Activated CD4-positive, alpha-beta T cell treated with anti-CD3 and anti-CD28 coated beads for 36 hours (primary cell): ENCODE measurements around the gene PXDN. TPM values are rescaled to one million over a fixed set of nuclear protein-coding genes. Genes with fewer than 3 reads are reported as not detected.

Experiments
- ATAC-seq: fragments of 200-7000 bp; cut with Tn5 transposase; one replicate; pipeline ENCODE4 v1.10.0; 2021; ENCODE audit warnings: mild to moderate bottlenecking, moderate library complexity
- CTCF ChIA-PET: fragments of 350-600 bp; sonication (Branson Sonifier 250); formaldehyde crosslinking; loops from one replicate; lab custom pipeline; 2021; ENCODE audit warnings: antibody characterized with exemption; lab: Charles Lee
- POLR2A ChIA-PET: fragments of 350-600 bp; sonication (Branson Sonifier 250); formaldehyde crosslinking; loops from one replicate; lab custom pipeline; 2021; ENCODE audit warnings: antibody characterized with exemption, inconsistent platforms; lab: Charles Lee
- DNase-seq: peaks from one replicate; pipeline ENCODE4 v3.0.0-alpha.2; 2020
- H3K27ac Mint-ChIP-seq: one replicate; pipeline ENCODE4 v1.8.0; 2021; ENCODE audit warnings: mixed read lengths
- H3K27me3 Mint-ChIP-seq: one replicate; pipeline ENCODE4 v1.8.0; 2021; ENCODE audit warnings: mixed read lengths
- H3K36me3 Mint-ChIP-seq: one replicate; pipeline ENCODE4 v1.8.0; 2021; ENCODE audit warnings: low read depth, mixed read lengths
- H3K4me1 Mint-ChIP-seq: one replicate; pipeline ENCODE4 v1.8.0; 2021; ENCODE audit warnings: mixed read lengths
- H3K4me3 Mint-ChIP-seq: one replicate; pipeline ENCODE4 v1.8.0; 2021; ENCODE audit warnings: mild to moderate bottlenecking, moderate library complexity, mixed read lengths
- H3K9me3 Mint-ChIP-seq: one replicate; pipeline ENCODE4 v1.8.0; 2021; ENCODE audit warnings: low read depth, mixed read lengths
- intact Hi-C, 2 experiments: fragments of 100-400 bp; cut with DNase I in 1 of 2; cut with micrococcal nuclease in 1 of 2; formaldehyde crosslinking; loops; one replicate each; pipeline versions ENCODE4 v1.14.2 to v1.15.1; 2022 to 2024; cut with DNase I, micrococcal nuclease
- total RNA-seq, 2 experiments: library from RNA; stranded (reverse); gene quantifications; one replicate each; pipeline ENCODE4 v1.2.3, GENCODE V29; 2021

The PXDN gene
- total RNA-seq, 2 experiments from 2014 or later = 0.37 to 0.81 TPM

- H3K27ac Mint-ChIP-seq = no peak overlapping the region
- H3K4me1 Mint-ChIP-seq = no peaks in the 10 kb centered on the region
- CTCF ChIA-PET = no interaction called here
- POLR2A ChIA-PET = no interaction called here
- H3K4me3 Mint-ChIP-seq = no peak overlapping the region
- no peaks in the 10 kb centered on the region for H3K9me3 Mint-ChIP-seq
- no peak for DNase-seq
- intact Hi-C loops = no loop called here
- ATAC-seq = no peak
- H3K27me3 Mint-ChIP-seq = peaks cover 3% of the 10 kb centered on the region
- no peaks in the 10 kb centered on the region for H3K36me3 Mint-ChIP-seq
Observed at GRCh38 chr2:1619556-1619955, 124.8 kb downstream of the PXDN start.

GRCh38 chr2:1618974-1619373, 125.3 kb downstream of the PXDN start:
- Mint-ChIP-seq H3K36me3 (no peaks in the 10 kb centered on the region), H3K27me3 (peaks cover 5% of the 10 kb centered on the region), H3K4me1 (no peaks in the 10 kb centered on the region), H3K4me3 (no peak overlapping the region), H3K9me3 (no peaks in the 10 kb centered on the region), H3K27ac (no peak overlapping the region)
- DNase-seq = no peak
- ChIA-PET POLR2A (no interaction called here), CTCF (no interaction called here)
- intact Hi-C loops = no loop called here
- ATAC-seq = no peak

- Mint-ChIP-seq H3K27me3 (peaks cover 3% of the 10 kb centered on the region), H3K9me3 (no peaks in the 10 kb centered on the region), H3K27ac (no peak overlapping the region), H3K4me3 (no peak overlapping the region), H3K36me3 (no peaks in the 10 kb centered on the region), H3K4me1 (no peaks in the 10 kb centered on the region)
- ATAC-seq = no peak
- ChIA-PET CTCF (no interaction called here), POLR2A (no interaction called here)
- intact Hi-C loops = no loop called here
- DNase-seq = no peak
Observed at GRCh38 chr2:1618191-1618961, 125.9 kb downstream of the PXDN start.

- Mint-ChIP-seq H3K4me3 (no peak overlapping the region), H3K27me3 (peaks cover 3% of the 10 kb centered on the region), H3K36me3 (no peaks in the 10 kb centered on the region), H3K9me3 (no peaks in the 10 kb centered on the region), H3K27ac (no peak overlapping the region), H3K4me1 (no peaks in the 10 kb centered on the region)
- no peak for DNase-seq
- ATAC-seq = no peak
- ChIA-PET POLR2A (no interaction called here), CTCF (interaction anchor here (0.6 to 0.7 kb wide), 2 partner anchors 67 to 1024 kb away, joined by 3 read pairs; no protein-coding TSS in a partner anchor)
- intact Hi-C loops = no loop called here
Observed at GRCh38 chr2:1617425-1618021, 126.8 kb downstream of the PXDN start.

GRCh38 chr2:1614564-1614963, 129.8 kb downstream of the PXDN start:
- H3K27me3 Mint-ChIP-seq = peaks cover 5% of the 10 kb centered on the region
- intact Hi-C loops = no loop called here
- DNase-seq (no peak), ATAC-seq (no peak)
- H3K27ac Mint-ChIP-seq = no peak overlapping the region
- POLR2A ChIA-PET = no interaction called here
- H3K4me3 Mint-ChIP-seq = no peak overlapping the region
- CTCF ChIA-PET = no interaction called here
- H3K4me1 Mint-ChIP-seq = no peaks in the 10 kb centered on the region
- no peaks in the 10 kb centered on the region for H3K9me3 Mint-ChIP-seq
- H3K36me3 Mint-ChIP-seq = no peaks in the 10 kb centered on the region

- Mint-ChIP-seq H3K27me3 (peaks cover 5% of the 10 kb centered on the region), H3K4me3 (no peak overlapping the region), H3K9me3 (no peaks in the 10 kb centered on the region), H3K36me3 (no peaks in the 10 kb centered on the region), H3K27ac (no peak overlapping the region), H3K4me1 (no peaks in the 10 kb centered on the region)
- no peak for ATAC-seq
- no peak for DNase-seq
- POLR2A ChIA-PET = no interaction called here
- intact Hi-C loops = no loop called here
- CTCF ChIA-PET = no interaction called here
Observed at GRCh38 chr2:1613731-1614354, 130.5 kb downstream of the PXDN start.

GRCh38 chr2:1613078-1613445, 131.3 kb downstream of the PXDN start:
- DNase-seq = no peak
- Mint-ChIP-seq H3K27me3 (peaks cover 5% of the 10 kb centered on the region), H3K27ac (no peak overlapping the region), H3K36me3 (no peaks in the 10 kb centered on the region), H3K4me1 (no peaks in the 10 kb centered on the region), H3K4me3 (no peak overlapping the region), H3K9me3 (no peaks in the 10 kb centered on the region)
- intact Hi-C loops = no loop called here
- CTCF ChIA-PET = no interaction called here
- ATAC-seq = no peak
- POLR2A ChIA-PET = no interaction called here

- no peak for ATAC-seq
- H3K4me3 Mint-ChIP-seq = no peak overlapping the region
Observed at GRCh38 chr2:1612391-1613077, 131.8 kb downstream of the PXDN start.

GRCh38 chr2:1611886-1612285, 132.4 kb downstream of the PXDN start:
- Mint-ChIP-seq H3K4me1 (no peaks in the 10 kb centered on the region), H3K4me3 (no peak overlapping the region), H3K9me3 (no peaks in the 10 kb centered on the region), H3K36me3 (no peaks in the 10 kb centered on the region), H3K27ac (no peak overlapping the region), H3K27me3 (peaks cover 10% of the 10 kb centered on the region)
- DNase-seq = no peak
- intact Hi-C loops = no loop called here
- ChIA-PET POLR2A (no interaction called here), CTCF (interaction anchor here (0.8 kb wide), 1 partner anchor 18 kb away, joined by 3 read pairs; no protein-coding TSS in a partner anchor)
- ATAC-seq = no peak

More at GRCh38 chr2:1612391-1613077, 131.8 kb downstream of the PXDN start:
- no peaks in the 10 kb centered on the region for H3K4me1 Mint-ChIP-seq
- no peak overlapping the region for H3K27ac Mint-ChIP-seq
- H3K9me3 Mint-ChIP-seq = no peaks in the 10 kb centered on the region
- peaks cover 5% of the 10 kb centered on the region for H3K27me3 Mint-ChIP-seq
- intact Hi-C loops = no loop called here
- CTCF ChIA-PET = interaction anchor here (0.8 kb wide), 1 partner anchor 19 kb away, joined by 3 read pairs; no protein-coding TSS in a partner anchor
- no peaks in the 10 kb centered on the region for H3K36me3 Mint-ChIP-seq
- no peak for DNase-seq
- POLR2A ChIA-PET = no interaction called here

- CTCF ChIA-PET = no interaction called here
- Mint-ChIP-seq H3K4me3 (no peak overlapping the region), H3K36me3 (no peaks in the 10 kb centered on the region), H3K9me3 (no peaks in the 10 kb centered on the region), H3K27me3 (peaks cover 16% of the 10 kb centered on the region), H3K27ac (no peak overlapping the region), H3K4me1 (no peaks in the 10 kb centered on the region)
- DNase-seq (no peak), ATAC-seq (no peak)
- intact Hi-C loops = no loop called here
- POLR2A ChIA-PET = no interaction called here
Observed at GRCh38 chr2:1610096-1610485, 134.2 kb downstream of the PXDN start.

- H3K9me3 Mint-ChIP-seq = no peaks in the 10 kb centered on the region
- no peak overlapping the region for H3K4me3 Mint-ChIP-seq
- H3K27me3 Mint-ChIP-seq = peaks cover 16% of the 10 kb centered on the region
- H3K36me3 Mint-ChIP-seq = no peaks in the 10 kb centered on the region
- POLR2A ChIA-PET = no interaction called here
- no peak overlapping the region for H3K27ac Mint-ChIP-seq
- no peak for DNase-seq
- ATAC-seq = no peak
- CTCF ChIA-PET = interaction anchor here (0.6 kb wide), 1 partner anchor 121 kb away, joined by 3 read pairs; no protein-coding TSS in a partner anchor
- intact Hi-C loops = no loop called here
- no peaks in the 10 kb centered on the region for H3K4me1 Mint-ChIP-seq
Observed at GRCh38 chr2:1609485-1610095, 134.7 kb downstream of the PXDN start.
